ENCODE data around the gene RNF213.

The RNF213 gene

DNA sequence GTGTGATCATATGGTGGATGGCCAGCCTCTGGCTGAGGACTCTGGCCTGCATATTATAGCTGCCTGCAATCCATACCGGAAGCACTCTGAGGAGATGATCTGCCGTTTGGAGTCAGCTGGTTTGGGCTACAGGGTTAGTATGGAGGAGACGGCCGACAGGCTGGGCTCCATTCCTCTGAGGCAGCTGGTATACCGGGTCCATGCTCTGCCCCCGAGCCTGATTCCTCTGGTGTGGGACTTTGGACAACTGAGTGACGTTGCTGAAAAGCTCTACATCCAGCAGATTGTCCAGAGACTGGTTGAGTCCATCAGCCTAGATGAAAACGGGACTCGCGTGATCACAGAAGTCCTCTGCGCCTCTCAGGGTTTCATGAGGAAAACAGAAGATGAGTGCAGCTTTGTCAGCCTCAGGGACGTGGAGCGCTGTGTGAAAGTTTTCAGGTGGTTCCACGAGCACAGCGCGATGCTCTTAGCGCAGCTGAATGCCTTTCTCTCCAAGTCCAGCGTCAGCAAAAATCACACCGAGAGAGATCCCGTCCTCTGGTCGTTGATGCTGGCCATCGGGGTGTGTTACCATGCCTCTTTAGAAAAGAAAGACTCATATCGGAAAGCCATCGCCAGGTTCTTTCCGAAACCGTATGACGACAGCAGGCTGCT, 85.3 kb downstream of the RNF213 start:
- H3K27me3 ChIP-seq (ENCODE audit: control insufficient read depth, insufficient read depth, low read length): no peaks in the 10 kb centered on the region
- H3K9me3 ChIP-seq (ENCODE audit: control insufficient read depth, insufficient read depth, low read depth, low read length): no peaks in the 10 kb centered on the region
- no peak overlapping the region for H3K27ac ChIP-seq (ENCODE audit: low read depth, low read length)
- H3K36me3 ChIP-seq (ENCODE audit: control insufficient read depth, insufficient read depth, low read length): peaks cover 90% of the 10 kb centered on the region
- no peak overlapping the region for H3K9ac ChIP-seq (ENCODE audit: low read length)
- H3K4me1 ChIP-seq (ENCODE audit: control insufficient read depth, insufficient read depth, low read length): no peaks in the 10 kb centered on the region
- no peak overlapping the region for H3K4me3 ChIP-seq (ENCODE audit: low read depth, low read length)

DNA sequence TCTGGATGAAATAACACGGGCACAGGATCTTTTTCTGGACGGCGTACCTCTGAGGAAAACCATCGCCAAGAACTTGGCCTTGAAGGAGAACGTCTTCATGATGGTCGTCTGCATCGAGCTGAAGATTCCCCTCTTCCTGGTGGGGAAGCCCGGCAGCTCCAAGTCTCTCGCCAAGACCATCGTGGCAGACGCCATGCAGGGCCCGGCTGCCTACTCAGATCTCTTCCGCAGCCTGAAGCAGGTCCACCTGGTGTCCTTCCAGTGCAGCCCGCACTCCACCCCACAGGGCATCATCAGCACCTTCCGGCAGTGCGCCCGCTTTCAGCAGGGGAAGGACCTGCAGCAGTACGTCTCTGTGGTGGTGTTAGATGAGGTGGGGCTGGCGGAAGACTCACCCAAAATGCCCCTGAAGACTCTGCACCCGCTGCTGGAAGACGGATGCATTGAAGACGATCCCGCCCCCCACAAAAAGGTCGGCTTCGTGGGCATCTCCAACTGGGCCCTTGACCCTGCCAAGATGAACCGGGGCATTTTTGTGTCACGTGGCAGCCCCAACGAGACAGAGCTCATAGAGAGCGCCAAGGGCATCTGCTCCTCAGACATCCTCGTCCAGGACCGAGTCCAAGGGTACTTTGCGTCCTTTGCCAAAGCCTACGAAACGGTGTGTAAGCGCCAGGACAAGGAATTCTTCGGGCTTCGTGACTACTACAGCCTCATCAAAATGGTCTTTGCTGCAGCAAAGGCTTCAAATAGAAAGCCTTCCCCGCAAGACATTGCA, 86.0 kb downstream of the RNF213 start:
- Histone ChIP-seq H3K27ac (ENCODE audit: low read depth, low read length) (no peak overlapping the region), H3K27me3 (ENCODE audit: control insufficient read depth, insufficient read depth, low read length) (no peaks in the 10 kb centered on the region), H3K9me3 (ENCODE audit: control insufficient read depth, insufficient read depth, low read depth, low read length) (no peaks in the 10 kb centered on the region), H3K4me3 (ENCODE audit: low read depth, low read length) (no peak overlapping the region), H3K36me3 (ENCODE audit: control insufficient read depth, insufficient read depth, low read length) (peaks cover 91% of the 10 kb centered on the region), H3K9ac (ENCODE audit: low read length) (no peak overlapping the region), H3K4me1 (ENCODE audit: control insufficient read depth, insufficient read depth, low read length) (no peaks in the 10 kb centered on the region)

DNA sequence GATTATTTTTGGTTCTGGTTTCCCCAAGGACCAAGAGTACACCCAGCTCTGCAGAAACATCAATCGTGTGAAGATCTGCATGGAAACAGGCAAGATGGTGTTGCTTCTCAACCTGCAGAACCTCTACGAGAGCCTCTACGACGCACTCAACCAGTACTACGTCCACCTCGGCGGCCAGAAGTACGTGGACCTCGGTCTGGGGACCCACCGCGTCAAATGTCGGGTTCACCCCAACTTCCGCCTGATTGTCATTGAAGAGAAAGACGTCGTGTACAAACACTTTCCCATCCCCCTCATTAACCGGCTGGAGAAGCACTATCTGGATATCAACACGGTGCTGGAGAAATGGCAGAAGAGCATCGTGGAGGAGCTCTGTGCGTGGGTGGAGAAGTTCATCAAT, 86.9 kb downstream of the RNF213 start:
- Histone ChIP-seq H3K36me3 (ENCODE audit: control insufficient read depth, insufficient read depth, low read length) (peaks cover 94% of the 10 kb centered on the region), H3K27me3 (ENCODE audit: control insufficient read depth, insufficient read depth, low read length) (no peaks in the 10 kb centered on the region), H3K27ac (ENCODE audit: low read depth, low read length) (no peak overlapping the region), H3K4me1 (ENCODE audit: control insufficient read depth, insufficient read depth, low read length) (no peaks in the 10 kb centered on the region), H3K9me3 (ENCODE audit: control insufficient read depth, insufficient read depth, low read depth, low read length) (no peaks in the 10 kb centered on the region), H3K4me3 (ENCODE audit: low read depth, low read length) (no peak overlapping the region), H3K9ac (ENCODE audit: low read length) (no peak overlapping the region)

DNA sequence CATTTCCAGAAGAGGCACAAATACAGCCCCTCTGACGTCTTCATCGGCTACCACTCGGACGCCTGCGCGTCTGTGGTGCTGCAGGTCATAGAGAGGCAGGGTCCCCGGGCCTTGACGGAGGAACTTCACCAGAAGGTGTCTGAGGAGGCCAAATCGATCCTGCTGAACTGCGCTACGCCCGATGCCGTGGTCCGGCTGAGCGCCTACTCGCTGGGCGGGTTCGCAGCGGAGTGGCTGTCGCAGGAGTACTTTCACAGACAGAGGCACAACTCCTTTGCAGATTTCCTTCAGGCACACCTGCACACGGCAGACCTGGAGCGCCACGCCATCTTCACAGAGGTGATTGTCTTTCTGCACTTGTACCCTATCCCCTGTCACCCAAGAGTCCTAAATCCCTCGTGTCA, 87.3 kb downstream of the RNF213 start:
- H3K9ac ChIP-seq (ENCODE audit: low read length): no peak overlapping the region
- no peaks in the 10 kb centered on the region for H3K27me3 ChIP-seq (ENCODE audit: control insufficient read depth, insufficient read depth, low read length)
- H3K4me1 ChIP-seq (ENCODE audit: control insufficient read depth, insufficient read depth, low read length): no peaks in the 10 kb centered on the region
- no peak overlapping the region for H3K4me3 ChIP-seq (ENCODE audit: low read depth, low read length)
- H3K36me3 ChIP-seq (ENCODE audit: control insufficient read depth, insufficient read depth, low read length): peaks cover 96% of the 10 kb centered on the region
- no peak overlapping the region for H3K27ac ChIP-seq (ENCODE audit: low read depth, low read length)
- H3K9me3 ChIP-seq (ENCODE audit: control insufficient read depth, insufficient read depth, low read depth, low read length): no peaks in the 10 kb centered on the region

DNA sequence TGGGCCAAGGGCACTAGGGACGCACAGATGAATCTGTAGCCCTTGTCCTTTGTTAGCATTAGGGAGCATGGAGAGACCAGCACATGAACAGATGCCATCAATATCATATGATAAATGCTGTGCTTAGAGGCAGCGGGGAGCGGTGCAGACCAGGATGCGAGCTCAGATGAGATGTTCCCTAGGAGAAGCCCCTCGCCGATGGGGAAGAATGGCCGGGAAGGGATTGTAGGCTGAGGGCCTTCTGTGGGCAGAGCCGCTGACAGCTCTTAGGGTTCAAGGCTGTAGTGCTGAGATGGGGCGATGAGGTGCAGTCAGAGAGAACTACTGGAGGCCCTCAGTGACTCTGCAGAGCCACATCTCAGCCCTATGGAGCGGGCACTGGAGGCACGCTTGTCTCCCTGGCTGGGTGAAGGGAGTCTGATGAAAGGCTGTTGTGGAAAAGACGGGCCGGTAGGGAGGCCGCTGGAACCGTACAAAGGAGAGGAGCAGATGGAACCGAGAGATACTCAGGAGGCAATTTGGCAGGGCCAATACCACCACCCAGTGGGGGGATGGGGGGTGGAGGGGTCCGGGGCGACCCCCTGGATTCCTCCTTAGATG, 88.0 kb downstream of the RNF213 start:
- Histone ChIP-seq H3K4me3 (ENCODE audit: low read depth, low read length) (no peak overlapping the region), H3K4me1 (ENCODE audit: control insufficient read depth, insufficient read depth, low read length) (no peaks in the 10 kb centered on the region), H3K9ac (ENCODE audit: low read length) (no peak overlapping the region), H3K27ac (ENCODE audit: low read depth, low read length) (no peak overlapping the region), H3K9me3 (ENCODE audit: control insufficient read depth, insufficient read depth, low read depth, low read length) (no peaks in the 10 kb centered on the region), H3K36me3 (ENCODE audit: control insufficient read depth, insufficient read depth, low read length) (peaks cover 96% of the 10 kb centered on the region), H3K27me3 (ENCODE audit: control insufficient read depth, insufficient read depth, low read length) (no peaks in the 10 kb centered on the region)

DNA sequence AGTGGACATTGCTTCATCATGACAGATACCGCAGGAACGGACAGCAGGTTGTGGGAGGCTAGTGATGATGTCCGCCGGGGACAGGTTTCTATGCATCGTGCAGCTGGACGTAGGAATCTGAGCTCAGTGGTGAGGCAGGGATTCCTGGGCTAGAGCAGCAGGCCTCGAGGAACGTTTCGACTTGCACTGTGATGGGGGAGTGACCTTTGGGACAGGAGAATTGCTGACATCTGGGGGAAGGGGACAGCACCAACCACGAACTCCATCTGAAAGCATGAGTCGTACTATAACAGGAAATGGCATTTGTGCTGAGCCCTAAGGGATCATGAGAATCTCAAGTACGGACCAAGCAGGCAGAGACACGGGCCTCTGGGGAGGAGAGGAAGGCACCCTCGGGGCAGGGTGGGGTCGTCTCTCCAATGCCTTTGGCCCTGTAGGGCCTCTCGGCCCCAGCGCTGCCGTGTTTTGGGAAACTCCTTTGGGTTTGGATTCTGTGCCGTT, 88.5 kb downstream of the RNF213 start:
- Histone ChIP-seq H3K36me3 (ENCODE audit: control insufficient read depth, insufficient read depth, low read length) (peaks cover 96% of the 10 kb centered on the region), H3K27me3 (ENCODE audit: control insufficient read depth, insufficient read depth, low read length) (no peaks in the 10 kb centered on the region), H3K9ac (ENCODE audit: low read length) (no peak overlapping the region), H3K27ac (ENCODE audit: low read depth, low read length) (no peak overlapping the region), H3K9me3 (ENCODE audit: control insufficient read depth, insufficient read depth, low read depth, low read length) (no peaks in the 10 kb centered on the region), H3K4me1 (ENCODE audit: control insufficient read depth, insufficient read depth, low read length) (no peaks in the 10 kb centered on the region), H3K4me3 (ENCODE audit: low read depth, low read length) (no peak overlapping the region)

DNA sequence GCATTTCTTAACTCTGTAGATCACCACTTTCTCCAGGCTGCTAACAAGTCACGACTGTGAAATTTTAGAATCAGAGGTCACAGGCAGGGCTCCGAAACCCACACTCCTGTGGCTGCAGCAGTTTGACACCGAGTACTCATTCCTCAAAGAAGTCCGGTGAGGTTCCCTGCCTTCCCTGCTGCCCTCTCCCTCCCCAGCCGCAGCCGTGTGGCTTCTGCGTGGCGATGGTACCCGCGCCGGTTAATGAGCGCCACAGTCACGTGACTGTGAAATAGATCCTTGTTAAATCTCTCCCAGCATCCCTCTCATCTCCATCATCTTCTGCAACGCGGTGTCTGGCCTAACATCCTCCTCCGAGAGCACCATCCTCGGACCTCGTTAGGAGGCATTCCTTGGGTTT, 89.1 kb downstream of the RNF213 start:
- no peaks in the 10 kb centered on the region for H3K27me3 ChIP-seq (ENCODE audit: control insufficient read depth, insufficient read depth, low read length)
- no peaks in the 10 kb centered on the region for H3K9me3 ChIP-seq (ENCODE audit: control insufficient read depth, insufficient read depth, low read depth, low read length)
- no peak overlapping the region for H3K4me3 ChIP-seq (ENCODE audit: low read depth, low read length)
- H3K27ac ChIP-seq (ENCODE audit: low read depth, low read length): no peak overlapping the region
- H3K4me1 ChIP-seq (ENCODE audit: control insufficient read depth, insufficient read depth, low read length): no peaks in the 10 kb centered on the region
- no peak overlapping the region for H3K9ac ChIP-seq (ENCODE audit: low read length)
- peaks cover 96% of the 10 kb centered on the region for H3K36me3 ChIP-seq (ENCODE audit: control insufficient read depth, insufficient read depth, low read length)

DNA sequence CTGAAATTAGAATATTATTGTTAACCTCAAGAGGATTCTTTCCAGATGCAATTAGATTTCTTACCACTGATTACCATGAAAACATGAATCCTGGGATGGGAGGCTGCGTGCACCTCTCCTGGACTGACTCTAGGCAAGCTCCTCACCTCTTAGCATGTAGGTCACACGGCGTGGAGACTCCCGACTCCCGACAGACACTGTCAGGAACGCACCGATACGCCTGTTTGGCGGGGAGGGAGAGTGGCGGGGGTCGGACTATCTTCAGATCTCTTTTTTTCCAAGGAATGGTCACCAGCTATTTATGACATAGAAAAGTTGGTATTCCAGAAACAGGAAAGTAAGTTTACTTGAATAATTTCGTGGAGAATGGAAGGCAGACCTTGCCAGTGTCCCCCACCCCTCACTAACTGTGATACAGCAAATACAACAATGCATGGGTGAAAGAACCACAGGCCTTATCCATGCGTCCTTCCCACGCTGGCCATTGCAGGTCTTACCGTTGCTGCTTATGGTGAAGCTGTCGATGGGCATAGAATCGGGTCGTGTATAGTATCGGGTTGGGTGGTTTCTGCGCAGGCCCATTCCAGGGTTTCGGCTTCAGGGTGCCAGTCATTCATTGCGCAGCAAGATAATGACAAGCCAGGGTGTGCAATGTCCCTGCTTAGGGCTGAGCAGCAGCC, 91.7 kb downstream of the RNF213 start:
- no peaks in the 10 kb centered on the region for H3K9me3 ChIP-seq (ENCODE audit: control insufficient read depth, insufficient read depth, low read depth, low read length)
- no peaks in the 10 kb centered on the region for H3K4me1 ChIP-seq (ENCODE audit: control insufficient read depth, insufficient read depth, low read length)
- H3K9ac ChIP-seq (ENCODE audit: low read length): no peak overlapping the region
- H3K27me3 ChIP-seq (ENCODE audit: control insufficient read depth, insufficient read depth, low read length): no peaks in the 10 kb centered on the region
- peaks cover 82% of the 10 kb centered on the region for H3K36me3 ChIP-seq (ENCODE audit: control insufficient read depth, insufficient read depth, low read length)
- no peak overlapping the region for H3K27ac ChIP-seq (ENCODE audit: low read depth, low read length)
- H3K4me3 ChIP-seq (ENCODE audit: low read depth, low read length): no peak overlapping the region

DNA sequence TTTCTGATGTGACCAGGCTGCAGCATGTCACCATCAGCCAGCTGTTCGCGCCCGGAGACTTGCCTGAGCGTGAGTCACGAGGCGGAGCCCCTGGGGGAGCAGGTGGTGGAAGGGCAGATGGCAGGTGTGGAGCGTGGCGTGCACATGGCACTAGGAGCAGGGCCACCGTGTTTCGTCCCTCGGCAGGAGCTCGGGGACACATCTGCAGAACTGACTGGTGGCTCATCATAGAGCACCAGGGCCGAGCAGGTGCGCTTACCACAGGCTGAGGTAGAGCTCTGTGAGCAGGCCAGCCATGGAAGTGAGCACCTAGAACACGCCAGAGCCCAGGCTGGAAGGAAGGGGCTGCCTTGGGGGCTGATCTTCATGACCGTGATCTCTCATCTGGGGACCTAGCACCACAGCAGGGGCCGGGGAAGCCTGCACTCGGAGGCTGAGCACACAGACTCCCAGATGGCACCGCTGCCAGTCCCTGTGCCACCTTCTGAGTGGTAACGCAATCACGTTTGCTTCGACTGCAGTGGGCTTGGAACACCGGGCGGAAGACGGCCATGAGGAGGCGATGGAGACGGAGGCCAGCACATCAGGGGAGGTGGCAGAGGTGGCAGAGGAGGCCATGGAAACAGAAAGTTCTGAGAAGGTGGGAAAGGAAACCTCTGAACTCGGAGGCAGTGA, 92.5 kb downstream of the RNF213 start:
- no peak overlapping the region for H3K9ac ChIP-seq (ENCODE audit: low read length)
- H3K4me1 ChIP-seq (ENCODE audit: control insufficient read depth, insufficient read depth, low read length): no peaks in the 10 kb centered on the region
- no peaks in the 10 kb centered on the region for H3K27me3 ChIP-seq (ENCODE audit: control insufficient read depth, insufficient read depth, low read length)
- no peaks in the 10 kb centered on the region for H3K9me3 ChIP-seq (ENCODE audit: control insufficient read depth, insufficient read depth, low read depth, low read length)
- no peak overlapping the region for H3K27ac ChIP-seq (ENCODE audit: low read depth, low read length)
- no peak overlapping the region for H3K4me3 ChIP-seq (ENCODE audit: low read depth, low read length)
- H3K36me3 ChIP-seq (ENCODE audit: control insufficient read depth, insufficient read depth, low read length): peaks cover 79% of the 10 kb centered on the region

DNA sequence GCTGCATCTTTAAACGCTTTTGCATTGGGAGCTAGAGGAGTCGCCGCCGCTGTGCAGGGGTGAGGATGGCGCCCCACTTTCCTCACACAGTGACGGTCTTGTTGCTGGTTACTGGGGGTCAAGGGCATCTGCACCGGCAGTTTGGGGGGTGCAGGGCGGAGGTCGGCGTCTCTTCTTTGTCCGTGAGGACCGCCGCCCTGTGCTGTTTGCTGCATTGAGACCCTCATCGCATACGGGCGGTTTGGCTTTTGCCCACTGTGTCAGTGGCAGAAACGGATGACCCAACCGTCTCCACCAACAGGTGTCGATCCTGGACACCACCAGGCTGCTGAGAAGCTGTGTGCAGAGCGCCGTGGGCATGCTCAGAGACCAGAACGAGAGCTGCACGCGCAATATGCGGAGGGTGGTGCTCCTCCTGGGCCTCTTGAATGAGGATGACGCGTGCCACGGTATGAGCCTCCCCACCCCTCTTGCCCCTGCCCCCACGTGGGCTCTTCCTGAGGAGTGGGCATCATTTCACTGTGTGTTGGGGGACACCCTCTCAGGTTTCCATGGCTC, 93.1 kb downstream of the RNF213 start:
- Histone ChIP-seq H3K36me3 (ENCODE audit: control insufficient read depth, insufficient read depth, low read length) (peaks cover 78% of the 10 kb centered on the region), H3K9me3 (ENCODE audit: control insufficient read depth, insufficient read depth, low read depth, low read length) (no peaks in the 10 kb centered on the region), H3K27ac (ENCODE audit: low read depth, low read length) (no peak overlapping the region), H3K27me3 (ENCODE audit: control insufficient read depth, insufficient read depth, low read length) (no peaks in the 10 kb centered on the region), H3K4me3 (ENCODE audit: low read depth, low read length) (no peak overlapping the region), H3K4me1 (ENCODE audit: control insufficient read depth, insufficient read depth, low read length) (no peaks in the 10 kb centered on the region), H3K9ac (ENCODE audit: low read length) (no peak overlapping the region)

Measured in HUES6 (cell line).